Trophoblast cell (in vitro differentiated cells and primary cell): ENCODE results near the gene KCNAB1.
A peak's percentile ranks its signal among the peaks of the same experiment; 100 is the strongest.

Source experiments
- DNase-seq, 2 donors: peaks; one replicate each; pipeline ENCODE4 v3.0.0-alpha.2; 2016
- H2AFZ ChIP-seq: 2 replicates; pipeline ENCODE4 v1.6.1; 2013; ENCODE audit warnings: low read length, moderate library complexity, mild to moderate bottlenecking; ENCODE audit not compliant: insufficient read depth, poor library complexity
- H2AK5ac ChIP-seq: 2 replicates; pipeline ENCODE4 v1.6.1; 2013; ENCODE audit warnings: mild to moderate bottlenecking, low read length
- H2BK120ac ChIP-seq: 2 replicates; pipeline ENCODE4 v1.6.1; 2013; ENCODE audit warnings: low read length, mild to moderate bottlenecking, moderate library complexity; ENCODE audit not compliant: insufficient read depth, poor library complexity
- H2BK12ac ChIP-seq: 2 replicates; pipeline ENCODE4 v1.6.1; 2013; ENCODE audit warnings: mild to moderate bottlenecking, low read length, moderate library complexity
- H2BK5ac ChIP-seq: 2 replicates; pipeline ENCODE4 v1.6.1; 2013; ENCODE audit warnings: low read length, low read depth, moderate library complexity, mild to moderate bottlenecking; ENCODE audit not compliant: poor library complexity
- H3K14ac ChIP-seq: 2 replicates; pipeline ENCODE4 v1.6.1; 2013; ENCODE audit warnings: mild to moderate bottlenecking, low read length
- H3K18ac ChIP-seq: 2 replicates; pipeline ENCODE4 v1.6.1; 2013; ENCODE audit warnings: mild to moderate bottlenecking, low read length
- H3K23ac ChIP-seq: 2 replicates; pipeline ENCODE4 v1.6.1; 2013; ENCODE audit warnings: low read length
- H3K27ac ChIP-seq: 2 replicates; pipeline ENCODE4 v1.5.1; 2013; ENCODE audit warnings: low read depth, mild to moderate bottlenecking, inconsistent platforms, low read length, moderate library complexity
- H3K27me3 ChIP-seq: 2 replicates; pipeline ENCODE4 v1.6.1; 2013; ENCODE audit warnings: inconsistent platforms, mild to moderate bottlenecking, low read length, moderate library complexity; ENCODE audit not compliant: insufficient read depth
- H3K36me3 ChIP-seq, 2 experiments: 1 replicate in 1 of 2; 2 replicates in 1 of 2; pipeline ENCODE4 v1.6.1; 2013; ENCODE audit warnings: low read length in 2 of 2, mild to moderate bottlenecking in 2 of 2, moderate library complexity in 1 of 2; ENCODE audit not compliant: insufficient read depth in 2 of 2, control insufficient read depth in 1 of 2
- H3K4ac ChIP-seq: 2 replicates; pipeline ENCODE4 v1.6.1; 2013; ENCODE audit warnings: low read depth, mild to moderate bottlenecking, low read length, moderate library complexity
- H3K4me1 ChIP-seq, 2 experiments: 1 replicate in 1 of 2; 2 replicates in 1 of 2; pipeline ENCODE4 v1.6.1; 2013; ENCODE audit warnings: low read length in 2 of 2, mild to moderate bottlenecking in 2 of 2, moderate library complexity in 1 of 2; ENCODE audit not compliant: insufficient read depth in 2 of 2, control insufficient read depth in 1 of 2
- H3K4me2 ChIP-seq: 2 replicates; pipeline ENCODE4 v1.6.1; 2013; ENCODE audit warnings: inconsistent platforms, mild to moderate bottlenecking, low read length, moderate library complexity
- H3K4me3 ChIP-seq: 2 replicates; pipeline ENCODE4 v1.5.1; 2013; ENCODE audit warnings: mild to moderate bottlenecking, low read depth, low read length, inconsistent platforms
- H3K79me1 ChIP-seq: one replicate; pipeline ENCODE4 v1.6.1; 2013; ENCODE audit warnings: low read length
- H3K79me2 ChIP-seq: 2 replicates; pipeline ENCODE4 v1.6.1; 2013; ENCODE audit warnings: low read length, mild to moderate bottlenecking; ENCODE audit not compliant: control insufficient read depth, insufficient read depth, poor library complexity
- H3K9ac ChIP-seq: 2 replicates; pipeline ENCODE4 v1.6.1; 2013; ENCODE audit warnings: mild to moderate bottlenecking, low read length
- H3K9me3 ChIP-seq: 2 replicates; pipeline ENCODE4 v1.6.1; 2013; ENCODE audit warnings: low read depth, mild to moderate bottlenecking, control low read depth, inconsistent platforms, low read length; ENCODE audit not compliant: insufficient read depth
- H4K12ac ChIP-seq: 2 replicates; pipeline ENCODE4 v1.6.1; 2013; ENCODE audit warnings: low read depth, mild to moderate bottlenecking, low read length, moderate library complexity
- H4K8ac ChIP-seq: 2 replicates; pipeline ENCODE4 v1.6.1; 2013; ENCODE audit warnings: low read depth, mild to moderate bottlenecking, low read length, moderate library complexity
- H4K91ac ChIP-seq: one replicate; pipeline ENCODE4 v1.6.1; 2013; ENCODE audit warnings: low read depth, mild to moderate bottlenecking, low read length, moderate library complexity
- WGBS: extraction: QIAGEN DNeasy Blood & Tissue Kit; methylation state at CpG from one replicate; pipeline ENCODE4 v1.1.7; 2013; ENCODE audit warnings: missing lambda C conversion rate; ENCODE audit not compliant: insufficient read length, insufficient coverage; ENCODE audit errors: extremely low coverage; 5-methylcytosine and 5-hydroxymethylcytosine counted together

KCNAB1 gene

GRCh38 chr3:156323466-156323865, 203.1 kb downstream of the KCNAB1 start:
- Histone ChIP-seq H3K4me1 (no peaks in the 10 kb centered on the region), H3K27ac (no peak overlapping the region), H3K23ac (no peak overlapping the region), H3K27me3 (no peaks in the 10 kb centered on the region), H3K4ac (no peak overlapping the region), H4K8ac (no peak overlapping the region), H3K79me1 (no peaks in the 10 kb centered on the region), H3K9ac (no peak overlapping the region), H3K18ac (no peak overlapping the region), H2AFZ (no peak overlapping the region), H3K36me3 (no peaks in the 10 kb centered on the region), H2BK120ac (no peak overlapping the region), H4K12ac (no peak overlapping the region), H2BK5ac (no peak overlapping the region), H3K4me2 (no peak overlapping the region), H2AK5ac (no peak overlapping the region), H3K4me3 (no peak overlapping the region), H3K14ac (no peak overlapping the region), H4K91ac (no peak overlapping the region), H2BK12ac (no peak overlapping the region), H3K9me3 (no peaks in the 10 kb centered on the region), H3K79me2 (no peaks in the 10 kb centered on the region)
- no CpG with 5 or more reads among the region's 3 CpGs for WGBS
- peak in 1 of 2 donors; percentile 59 for DNase-seq

GRCh38 chr3:156330415-156330814, 210.0 kb downstream of the KCNAB1 start:
- Histone ChIP-seq H2AFZ (no peak overlapping the region), H2BK12ac (no peak overlapping the region), H3K36me3 (no peaks in the 10 kb centered on the region), H2BK120ac (no peak overlapping the region), H2BK5ac (no peak overlapping the region), H3K4me2 (no peak overlapping the region), H4K12ac (no peak overlapping the region), H3K18ac (no peak overlapping the region), H3K14ac (no peak overlapping the region), H3K79me2 (no peaks in the 10 kb centered on the region), H3K9ac (no peak overlapping the region), H3K79me1 (no peaks in the 10 kb centered on the region), H3K9me3 (no peaks in the 10 kb centered on the region), H2AK5ac (no peak overlapping the region), H3K27ac (no peak overlapping the region), H4K8ac (no peak overlapping the region), H3K4ac (no peak overlapping the region), H4K91ac (no peak overlapping the region), H3K23ac (no peak overlapping the region), H3K4me1 (no peaks in the 10 kb centered on the region), H3K4me3 (no peak overlapping the region), H3K27me3 (no peaks in the 10 kb centered on the region)
- WGBS: no CpG with 5 or more reads among the region's 2 CpGs
- DNase-seq: no peak

DNA sequence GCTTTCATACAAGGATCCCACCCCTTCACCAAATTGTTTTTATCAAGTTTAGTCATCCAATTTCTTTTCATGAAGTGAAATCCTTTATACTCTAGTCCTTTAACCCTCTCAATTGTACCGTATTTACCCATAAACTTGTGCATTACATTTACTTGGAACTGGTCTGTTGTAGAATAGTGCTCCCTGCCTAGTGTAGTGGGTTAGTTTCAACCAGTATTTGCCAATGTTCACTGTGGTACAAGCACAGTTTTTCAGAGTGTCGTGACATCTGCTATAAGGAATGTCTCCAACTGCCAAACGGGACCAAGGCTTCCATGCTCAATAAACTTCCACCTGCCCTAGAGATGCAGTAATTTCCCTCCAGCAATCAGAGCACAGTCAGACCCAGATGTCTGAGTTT, 211.9 kb downstream of the KCNAB1 start:
- WGBS: no CpG with 5 or more reads among the region's 3 CpGs
- Histone ChIP-seq H2BK5ac (no peak overlapping the region), H4K91ac (no peak overlapping the region), H3K27ac (no peak overlapping the region), H2AK5ac (no peak overlapping the region), H3K14ac (no peak overlapping the region), H4K8ac (no peak overlapping the region), H2BK12ac (no peak overlapping the region), H3K4me2 (no peak overlapping the region), H2BK120ac (no peak overlapping the region), H3K9ac (no peak overlapping the region), H3K79me2 (no peaks in the 10 kb centered on the region), H3K4me3 (no peak overlapping the region), H3K79me1 (no peaks in the 10 kb centered on the region), H3K36me3 (no peaks in the 10 kb centered on the region), H3K27me3 (no peaks in the 10 kb centered on the region), H3K23ac (no peak overlapping the region), H3K4ac (no peak overlapping the region), H3K18ac (no peak overlapping the region), H3K4me1 (no peaks in the 10 kb centered on the region), H4K12ac (no peak overlapping the region), H2AFZ (no peak overlapping the region), H3K9me3 (no peaks in the 10 kb centered on the region)
- DNase-seq: no peak

DNA sequence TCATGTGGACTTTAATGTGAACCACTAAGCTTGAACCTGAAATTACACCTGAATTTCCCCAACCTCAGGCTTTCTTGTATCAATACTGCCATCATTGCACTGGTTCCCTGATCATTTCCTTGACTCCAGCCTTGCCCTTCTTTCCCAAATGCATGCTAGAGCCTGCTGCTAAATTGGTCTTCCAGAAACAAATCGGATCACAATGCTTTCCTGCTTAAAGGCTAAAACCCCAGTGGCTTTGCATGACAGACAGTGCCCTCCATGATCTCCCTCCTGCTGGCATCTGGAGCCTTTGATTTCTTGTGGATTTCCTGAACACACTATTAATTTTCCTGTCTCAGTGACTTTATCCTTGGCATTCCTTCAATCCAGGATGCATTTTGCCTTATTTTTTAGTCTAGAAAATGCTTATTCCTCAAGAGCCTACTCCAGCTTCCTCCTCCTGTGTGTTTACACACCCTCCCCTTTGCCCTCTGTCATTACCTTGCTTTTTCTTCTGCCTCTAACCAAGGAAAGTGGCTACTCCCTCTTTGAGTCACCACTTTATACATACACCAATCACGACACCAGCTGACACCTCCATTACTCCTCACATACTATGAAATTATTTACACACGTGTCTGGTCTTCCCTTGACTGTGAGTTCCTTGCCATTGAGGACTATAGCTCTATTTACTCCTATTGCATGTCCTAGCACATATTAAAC, 214.6 kb downstream of the KCNAB1 start:
- Histone ChIP-seq H3K79me2 (no peaks in the 10 kb centered on the region), H3K36me3 (no peaks in the 10 kb centered on the region), H3K9ac (no peak overlapping the region), H4K91ac (no peak overlapping the region), H3K4ac (no peak overlapping the region), H3K4me2 (no peak overlapping the region), H3K14ac (no peak overlapping the region), H2BK12ac (no peak overlapping the region), H3K27ac (no peak overlapping the region), H3K79me1 (no peaks in the 10 kb centered on the region), H2BK120ac (no peak overlapping the region), H4K12ac (no peak overlapping the region), H3K9me3 (no peaks in the 10 kb centered on the region), H3K27me3 (no peaks in the 10 kb centered on the region), H4K8ac (no peak overlapping the region), H3K4me1 (no peaks in the 10 kb centered on the region), H3K18ac (no peak overlapping the region), H2AFZ (no peak overlapping the region), H3K4me3 (no peak overlapping the region), H3K23ac (no peak overlapping the region), H2AK5ac (no peak overlapping the region), H2BK5ac (no peak overlapping the region)
- no peak for DNase-seq
- no CpG with 5 or more reads among the region's 3 CpGs for WGBS
